Choroid plexus epithelial cell (primary cell): ENCODE data around the gene SLC25A30.
"Not testable (repeated sequence)": the region's sequence is repeated elsewhere in the genome, so short reads cannot be mapped to it uniquely, and the experiment has no call there.

ENCODE experiments used
- DNase-seq: peaks from one replicate; pipeline ENCODE4 v3.0.0-alpha.2; 2010; ENCODE audit warnings: low read depth
- H3K4me3 ChIP-seq: 2 replicates; pipeline ENCODE4 v1.5.1; 2011; ENCODE audit warnings: low read depth, mild to moderate bottlenecking, control low read depth, low read length, moderate library complexity
- TF ChIP-seq, protein P1 (sequence below): conservative IDR thresholded peaks from 2 replicates; pipeline ENCODE4 v1.5.1; 2011; ENCODE audit warnings: low read depth, mild to moderate bottlenecking, control low read depth, inconsistent platforms, low read length, moderate library complexity

SLC25A30 gene

DNA sequence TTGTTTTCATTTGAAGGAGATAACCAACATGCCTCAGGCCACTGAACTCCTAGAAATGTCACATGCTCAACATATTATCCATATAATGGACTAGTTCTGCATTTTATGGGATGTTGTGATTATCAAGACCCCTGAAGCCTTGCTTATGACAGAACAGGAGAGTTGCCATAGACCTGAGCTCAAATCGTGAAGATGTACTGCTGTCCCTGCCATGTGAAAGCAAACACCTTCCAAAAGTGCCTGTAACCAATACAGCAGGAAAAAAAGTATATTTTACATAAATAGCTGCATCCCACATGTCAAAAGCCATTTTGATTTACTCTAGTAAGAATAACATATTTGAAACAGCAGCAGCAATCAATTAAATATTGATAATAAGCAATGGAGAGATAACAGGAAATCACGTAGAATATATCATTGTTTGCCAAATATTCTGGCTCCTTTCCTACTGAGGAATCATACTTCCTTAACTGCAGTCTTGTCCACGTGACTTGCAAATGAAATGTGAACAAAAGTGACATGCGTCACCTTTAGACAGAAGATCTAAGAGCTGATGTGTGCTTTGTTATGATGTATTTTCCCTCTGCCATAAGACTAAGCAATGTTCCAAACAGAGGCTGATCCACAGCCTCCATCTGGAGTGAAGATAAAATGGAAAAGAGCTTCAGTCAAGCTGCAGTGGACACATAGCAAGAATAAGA, 33.5 kb downstream of the SLC25A30 start:
- TF ChIP-seq, protein P1, sequence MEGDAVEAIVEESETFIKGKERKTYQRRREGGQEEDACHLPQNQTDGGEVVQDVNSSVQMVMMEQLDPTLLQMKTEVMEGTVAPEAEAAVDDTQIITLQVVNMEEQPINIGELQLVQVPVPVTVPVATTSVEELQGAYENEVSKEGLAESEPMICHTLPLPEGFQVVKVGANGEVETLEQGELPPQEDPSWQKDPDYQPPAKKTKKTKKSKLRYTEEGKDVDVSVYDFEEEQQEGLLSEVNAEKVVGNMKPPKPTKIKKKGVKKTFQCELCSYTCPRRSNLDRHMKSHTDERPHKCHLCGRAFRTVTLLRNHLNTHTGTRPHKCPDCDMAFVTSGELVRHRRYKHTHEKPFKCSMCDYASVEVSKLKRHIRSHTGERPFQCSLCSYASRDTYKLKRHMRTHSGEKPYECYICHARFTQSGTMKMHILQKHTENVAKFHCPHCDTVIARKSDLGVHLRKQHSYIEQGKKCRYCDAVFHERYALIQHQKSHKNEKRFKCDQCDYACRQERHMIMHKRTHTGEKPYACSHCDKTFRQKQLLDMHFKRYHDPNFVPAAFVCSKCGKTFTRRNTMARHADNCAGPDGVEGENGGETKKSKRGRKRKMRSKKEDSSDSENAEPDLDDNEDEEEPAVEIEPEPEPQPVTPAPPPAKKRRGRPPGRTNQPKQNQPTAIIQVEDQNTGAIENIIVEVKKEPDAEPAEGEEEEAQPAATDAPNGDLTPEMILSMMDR = no peak
- H3K4me3 ChIP-seq = no peak overlapping the region
- no peak for DNase-seq

GRCh38 chr13:45382739-45383138, 35.4 kb downstream of the SLC25A30 start:
- DNase-seq = not testable (repeated sequence)

DNA sequence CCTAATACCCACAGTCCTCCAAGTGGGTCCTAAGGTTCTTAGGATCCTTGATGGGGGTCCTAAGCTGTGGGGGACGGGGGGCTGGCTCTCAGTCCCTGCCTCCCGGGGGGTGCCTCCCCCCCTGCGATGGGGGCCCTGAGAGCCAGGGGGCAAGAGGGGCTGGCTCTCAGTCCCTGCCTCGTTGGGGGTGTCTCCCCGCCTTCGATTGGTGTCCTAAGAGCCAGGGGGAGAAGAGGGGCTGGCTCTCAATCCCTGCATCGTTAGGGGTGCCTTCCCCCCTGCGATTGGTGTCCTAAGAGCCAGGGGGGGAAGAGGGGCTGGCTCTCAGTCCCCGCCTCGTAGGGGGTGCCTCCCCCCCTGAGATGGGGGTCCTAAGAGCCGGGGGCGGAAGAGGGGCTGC, 37.0 kb downstream of the SLC25A30 start:
- TF ChIP-seq, protein P1 = no peak
- no peak for DNase-seq
- no peak overlapping the region for H3K4me3 ChIP-seq

More at GRCh38 chr13:45382739-45383138, 35.4 kb downstream of the SLC25A30 start:
- not testable (repeated sequence) for H3K4me3 ChIP-seq

- not testable (repeated sequence) for H3K4me3 ChIP-seq, DNase-seq
Measured at GRCh38 chr13:45380708-45381107, 37.5 kb downstream of the SLC25A30 start.

DNA sequence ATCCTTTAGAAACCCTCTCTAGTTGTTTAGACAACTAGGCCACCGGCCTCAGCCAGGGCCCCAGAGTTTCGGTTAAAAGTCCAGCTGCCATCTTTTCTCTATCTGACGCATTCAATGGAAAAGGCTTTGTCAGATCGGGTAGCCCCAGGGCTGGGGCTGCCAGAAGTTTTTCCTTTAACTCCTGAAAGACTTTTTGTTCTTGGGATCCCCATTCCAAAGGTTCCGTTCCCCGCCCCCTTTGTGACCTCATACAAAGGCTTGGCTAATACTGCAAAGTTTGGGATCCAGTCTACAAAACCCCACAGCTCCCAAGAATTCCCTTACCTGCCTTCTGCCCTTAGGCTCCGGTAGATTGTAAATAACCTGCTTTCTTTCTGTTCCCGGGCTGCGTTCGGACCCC, 38.7 kb downstream of the SLC25A30 start:
- DNase-seq, H3K4me3 ChIP-seq: not testable (repeated sequence)

DNA sequence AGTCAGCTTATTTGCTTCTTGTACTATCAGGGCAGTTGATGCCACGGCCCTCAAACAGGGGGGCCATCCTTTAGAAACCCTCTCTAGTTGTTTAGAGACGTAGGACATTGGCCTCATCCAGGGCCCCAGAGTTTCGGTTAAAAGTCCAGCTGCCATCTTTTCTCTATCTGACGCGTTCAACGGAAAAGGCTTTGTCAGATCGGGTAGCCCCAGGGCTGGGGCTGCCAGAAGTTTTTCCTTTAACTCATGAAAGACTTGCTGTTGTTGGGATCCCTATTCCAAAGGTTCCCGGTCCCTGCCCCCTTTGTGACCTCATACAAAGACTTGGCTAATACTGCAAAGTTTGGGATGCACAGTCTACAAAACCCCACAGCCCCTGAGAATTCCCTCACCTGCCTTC, 39.4 kb downstream of the SLC25A30 start:
- not testable (repeated sequence) for DNase-seq, H3K4me3 ChIP-seq

GRCh38 chr13:45377314-45377713, 40.9 kb downstream of the SLC25A30 start:
- not testable (repeated sequence) for DNase-seq, H3K4me3 ChIP-seq

DNA sequence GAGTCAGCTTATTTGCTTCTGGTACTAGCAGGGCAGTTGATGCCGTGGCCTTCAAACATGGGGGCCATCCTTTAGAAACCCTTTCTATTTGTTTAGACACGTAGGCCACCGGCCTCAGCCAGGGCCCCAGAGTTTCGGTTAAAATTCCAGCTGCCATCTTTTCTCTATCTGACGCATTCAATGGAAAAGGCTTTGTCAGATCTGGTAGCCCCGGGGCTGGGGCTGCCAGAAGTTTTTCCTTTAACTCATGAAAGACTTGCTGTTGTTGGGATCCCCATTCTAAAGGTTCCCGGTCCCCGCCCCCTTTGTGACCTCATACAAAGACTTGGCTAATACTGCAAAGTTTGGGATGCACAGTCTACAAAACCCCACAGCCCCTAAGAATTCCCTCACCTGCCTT, 41.5 kb downstream of the SLC25A30 start:
- DNase-seq = not testable (repeated sequence)

DNA sequence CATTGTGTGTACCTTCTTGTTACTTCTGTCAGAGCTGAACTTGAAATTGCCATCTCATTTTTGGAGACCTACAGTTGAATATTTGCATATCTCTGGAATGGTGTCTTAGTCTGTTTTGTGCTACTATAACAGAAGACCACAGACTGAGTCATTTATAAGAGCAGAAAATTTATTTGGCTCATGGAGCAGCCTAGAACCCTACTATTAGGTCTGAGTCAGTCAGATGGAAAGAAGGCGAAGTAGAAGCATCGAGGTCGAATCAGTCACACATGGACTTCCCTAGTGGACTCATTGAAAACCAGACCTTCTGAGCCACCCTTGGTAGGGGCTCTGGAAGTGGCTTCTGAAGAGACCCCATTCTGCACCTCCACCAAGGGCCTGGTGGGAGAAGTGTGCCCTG, 43.3 kb downstream of the SLC25A30 start:
- DNase-seq = no peak
- H3K4me3 ChIP-seq = no peak overlapping the region
- TF ChIP-seq, protein P1 = no peak

More for the DNA sequence above, 41.5 kb downstream of the SLC25A30 start:
- H3K4me3 ChIP-seq = not testable (repeated sequence)

- TF ChIP-seq, protein P1 = no peak
- H3K4me3 ChIP-seq = no peak overlapping the region
- DNase-seq = no peak
Measured at GRCh38 chr13:45373162-45373547, 45.0 kb downstream of the SLC25A30 start.
